Measurements from ENCODE around the gene DCAF5.
A peak's percentile ranks its signal among the peaks of the same experiment; 100 is the strongest.

Gene DCAF5

DNA sequence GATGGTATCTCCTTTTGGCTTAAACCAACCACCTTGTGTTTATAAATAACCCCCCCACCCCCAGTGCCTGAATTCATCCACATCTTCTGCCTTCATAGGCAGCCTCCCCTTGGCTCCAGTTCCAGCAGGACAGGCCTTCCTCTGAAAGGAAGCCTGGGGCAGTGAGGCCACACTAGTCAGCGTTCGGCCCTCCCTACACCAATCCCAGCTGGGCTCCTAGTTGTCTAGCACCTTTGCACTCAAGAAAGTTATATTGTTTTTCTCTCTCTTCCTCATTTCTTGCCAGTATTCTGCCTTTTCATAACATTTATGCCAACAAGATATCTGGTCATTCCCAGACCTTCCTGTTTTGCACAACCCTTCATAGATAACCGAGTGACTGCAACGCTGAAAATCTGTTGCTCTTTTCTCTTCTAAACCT lies 100.7 kb downstream of the DCAF5 start:
- Mint-ChIP-seq H3K27ac (peak overlapping the region; percentile 48 to 58 (median 52)), H3K36me3 (ENCODE audit: low read depth) (peaks cover 54% of the 10 kb centered on the region), H3K4me1 (peaks cover 62% of the 10 kb centered on the region), H3K9me3 (no peaks in the 10 kb centered on the region), H3K4me3 (no peak overlapping the region), H3K27me3 (ENCODE audit: low read depth) (no peaks in the 10 kb centered on the region)
- TF ChIP-seq, protein P1, sequence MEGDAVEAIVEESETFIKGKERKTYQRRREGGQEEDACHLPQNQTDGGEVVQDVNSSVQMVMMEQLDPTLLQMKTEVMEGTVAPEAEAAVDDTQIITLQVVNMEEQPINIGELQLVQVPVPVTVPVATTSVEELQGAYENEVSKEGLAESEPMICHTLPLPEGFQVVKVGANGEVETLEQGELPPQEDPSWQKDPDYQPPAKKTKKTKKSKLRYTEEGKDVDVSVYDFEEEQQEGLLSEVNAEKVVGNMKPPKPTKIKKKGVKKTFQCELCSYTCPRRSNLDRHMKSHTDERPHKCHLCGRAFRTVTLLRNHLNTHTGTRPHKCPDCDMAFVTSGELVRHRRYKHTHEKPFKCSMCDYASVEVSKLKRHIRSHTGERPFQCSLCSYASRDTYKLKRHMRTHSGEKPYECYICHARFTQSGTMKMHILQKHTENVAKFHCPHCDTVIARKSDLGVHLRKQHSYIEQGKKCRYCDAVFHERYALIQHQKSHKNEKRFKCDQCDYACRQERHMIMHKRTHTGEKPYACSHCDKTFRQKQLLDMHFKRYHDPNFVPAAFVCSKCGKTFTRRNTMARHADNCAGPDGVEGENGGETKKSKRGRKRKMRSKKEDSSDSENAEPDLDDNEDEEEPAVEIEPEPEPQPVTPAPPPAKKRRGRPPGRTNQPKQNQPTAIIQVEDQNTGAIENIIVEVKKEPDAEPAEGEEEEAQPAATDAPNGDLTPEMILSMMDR (IDR thresholded peaks at IDR 0.05; ENCODE audit: unreplicated experiment in 3 of 3): no peak

DNA sequence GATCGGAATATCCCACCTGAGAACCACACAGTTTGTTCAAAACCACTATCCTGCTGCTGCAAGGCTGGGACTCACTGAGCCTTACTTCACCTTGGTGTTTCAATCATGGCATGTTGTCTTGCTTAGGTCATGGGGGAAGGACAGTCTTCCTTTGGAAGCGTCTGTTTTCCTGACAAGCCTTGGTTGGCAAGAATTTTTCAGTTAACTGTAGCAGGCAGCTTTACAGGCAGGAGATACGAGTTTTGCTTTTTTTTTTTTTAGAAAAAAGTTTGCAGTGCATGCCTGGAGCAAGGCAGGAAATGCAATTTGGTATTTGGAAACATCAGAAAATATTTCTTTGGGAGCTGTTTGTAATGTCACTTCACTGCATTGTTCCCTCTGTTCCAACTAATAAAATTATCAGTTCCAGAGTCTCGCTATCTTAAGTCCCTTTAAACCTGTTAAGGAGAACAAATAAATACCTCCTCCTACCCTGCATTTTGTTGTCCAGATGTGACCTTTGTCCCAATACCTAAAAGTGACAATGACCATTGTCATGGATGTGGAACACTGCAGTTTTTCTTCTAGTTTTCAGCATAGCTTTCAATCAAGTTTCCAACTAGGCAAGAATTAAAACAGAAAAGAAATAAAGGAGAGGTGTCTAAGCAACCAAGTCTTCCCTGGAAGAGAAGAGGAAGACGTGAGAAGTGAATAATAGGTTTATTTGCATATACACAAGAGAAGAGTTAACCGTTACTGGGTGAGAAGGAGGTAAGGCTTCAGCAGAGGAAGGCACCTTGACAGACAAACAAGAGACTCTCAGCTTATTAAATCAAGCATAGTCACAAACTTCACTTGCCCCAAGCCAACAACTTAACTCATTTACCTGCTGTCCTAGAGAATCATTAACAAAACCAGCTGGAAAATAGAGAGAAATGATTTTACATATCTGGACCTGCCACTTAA lies 102.4 kb downstream of the DCAF5 start:
- Mint-ChIP-seq H3K36me3 (ENCODE audit: low read depth) (peaks cover 38% of the 10 kb centered on the region), H3K9me3 (no peaks in the 10 kb centered on the region), H3K4me1 (peaks cover 62% of the 10 kb centered on the region), H3K27ac (peak overlapping the region; percentile 50 to 94 (median 92)), H3K27me3 (ENCODE audit: low read depth) (no peaks in the 10 kb centered on the region), H3K4me3 (no peak overlapping the region)
- TF ChIP-seq, protein P1 (IDR thresholded peaks at IDR 0.05; ENCODE audit: unreplicated experiment in 3 of 3): no peak

DNA sequence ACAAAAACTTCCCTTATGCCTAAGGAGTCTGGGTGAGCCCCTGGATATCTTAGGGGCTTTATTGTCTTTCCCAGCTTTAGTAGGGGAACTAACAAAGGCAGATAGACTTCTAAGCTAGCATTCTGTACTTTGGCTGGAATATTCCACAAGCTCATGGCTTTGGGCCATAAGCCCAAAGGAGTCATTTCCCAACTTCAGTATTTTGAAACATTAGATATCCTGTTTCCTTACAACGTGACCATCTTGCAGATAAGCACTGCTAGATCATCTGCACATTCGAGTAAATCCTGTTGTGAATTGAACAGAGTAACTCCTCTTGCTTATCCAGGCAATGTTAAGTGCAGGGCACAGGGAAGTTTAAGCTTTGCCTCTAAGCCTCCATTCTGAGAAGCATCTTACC lies 103.2 kb downstream of the DCAF5 start:
- Mint-ChIP-seq H3K27ac (peak overlapping the region; percentile 15 to 94 (median 92)), H3K27me3 (ENCODE audit: low read depth) (no peaks in the 10 kb centered on the region), H3K4me3 (no peak overlapping the region), H3K4me1 (peaks cover 70% of the 10 kb centered on the region), H3K9me3 (no peaks in the 10 kb centered on the region), H3K36me3 (ENCODE audit: low read depth) (peaks cover 29% of the 10 kb centered on the region)
- TF ChIP-seq, protein P1 (IDR thresholded peaks at IDR 0.05; ENCODE audit: unreplicated experiment in 3 of 3): no peak

DNA sequence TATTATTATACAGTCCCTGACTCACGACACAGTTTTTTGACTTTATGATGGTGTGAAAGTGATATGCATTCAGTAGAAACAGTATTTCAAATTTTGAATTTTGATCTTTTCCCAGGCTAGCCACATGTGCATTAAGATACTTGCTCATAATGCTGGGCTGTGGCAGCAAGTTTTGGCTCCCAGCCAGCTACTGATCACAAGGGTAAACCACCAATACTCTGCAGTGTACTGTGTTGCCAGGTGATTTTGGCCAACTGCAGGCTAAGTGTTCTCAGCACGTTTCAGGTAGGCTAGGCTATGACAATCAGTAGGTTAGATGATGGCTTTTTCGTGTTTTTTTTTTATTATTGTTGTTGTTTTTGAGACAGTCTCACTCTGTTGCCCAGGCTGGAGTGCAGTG lies 104.5 kb downstream of the DCAF5 start:
- Mint-ChIP-seq H3K9me3 (no peaks in the 10 kb centered on the region), H3K27me3 (ENCODE audit: low read depth) (no peaks in the 10 kb centered on the region), H3K4me3 (no peak overlapping the region), H3K27ac (peak overlapping the region in 2 of 3 experiments; percentile 86 to 98), H3K36me3 (ENCODE audit: low read depth) (peaks cover 20% of the 10 kb centered on the region), H3K4me1 (peaks cover 82% of the 10 kb centered on the region)
- TF ChIP-seq, protein P1 (IDR thresholded peaks at IDR 0.05; ENCODE audit: unreplicated experiment in 3 of 3): no peak

DNA sequence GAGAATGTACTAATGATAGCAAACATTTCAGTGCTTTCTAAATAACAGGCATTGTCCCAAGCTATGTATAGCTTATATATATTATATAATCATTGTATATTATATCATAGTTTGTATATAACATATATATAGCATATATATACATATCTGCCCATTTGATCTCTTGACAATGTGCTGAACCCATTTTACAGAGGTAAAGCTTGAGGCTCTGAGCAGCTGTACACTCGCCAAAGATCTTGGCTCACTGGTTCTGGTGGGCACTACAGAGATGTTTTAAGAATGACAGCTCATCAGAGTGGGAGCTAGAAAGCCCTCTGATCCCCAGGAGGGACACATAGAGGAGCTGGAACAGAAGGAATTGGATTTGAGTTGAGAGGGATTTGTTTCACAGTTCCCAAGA lies 105.7 kb downstream of the DCAF5 start:
- no peaks in the 10 kb centered on the region for H3K27me3 Mint-ChIP-seq (ENCODE audit: low read depth)
- H3K9me3 Mint-ChIP-seq: no peaks in the 10 kb centered on the region
- H3K4me1 Mint-ChIP-seq: peaks cover 86% of the 10 kb centered on the region
- H3K36me3 Mint-ChIP-seq (ENCODE audit: low read depth): peaks cover 8% of the 10 kb centered on the region
- peak overlapping the region in 2 of 3 experiments; percentile 45 to 98 for H3K27ac Mint-ChIP-seq
- no peak overlapping the region for H3K4me3 Mint-ChIP-seq
- TF ChIP-seq, protein P1 (IDR thresholded peaks at IDR 0.05; ENCODE audit: unreplicated experiment in 3 of 3): no peak
